B cell (primary cell): ENCODE results near the gene UTP11. TPM values are rescaled to one million over a fixed set of nuclear protein-coding genes. Genes with fewer than 3 reads are reported as not detected.

Experiments used
- ATAC-seq: fragments of 200-7000 bp; cut with Tn5 transposase; one replicate; pipeline ENCODE4 v1.10.0; 2021; ENCODE audit warnings: low read depth, mild to moderate bottlenecking, moderate number of reproducible peaks, moderate library complexity
- CTCF ChIA-PET: fragments of 350-600 bp; sonication (Branson Sonifier 250); formaldehyde crosslinking; loops from one replicate; lab custom pipeline; 2021; ENCODE audit warnings: antibody characterized with exemption, inconsistent platforms; lab: Charles Lee
- POLR2A ChIA-PET: fragments of 350-600 bp; sonication (Branson Sonifier 250); formaldehyde crosslinking; loops from one replicate; lab custom pipeline; 2021; ENCODE audit warnings: antibody characterized with exemption; lab: Charles Lee
- DNase-seq: peaks from one replicate; pipeline ENCODE4 v3.0.0; 2013
- H2AFZ ChIP-seq: 2 replicates; pipeline ENCODE4 v1.6.1; 2012; ENCODE audit warnings: mild to moderate bottlenecking, low read depth, low read length; ENCODE audit not compliant: insufficient read depth, poor library complexity, severe bottlenecking
- H3K27ac ChIP-seq, 2 donors: 1 replicate in 1 of 2; 2 replicates in 1 of 2; pipeline ENCODE4 v1.5.1; 2012 to 2013; ENCODE audit warnings: low read length in 2 of 2, mild to moderate bottlenecking in 2 of 2, moderate library complexity in 1 of 2
- H3K27me3 ChIP-seq, 4 experiments: fragments of 200-600 bp in 1 of 4; sonication (generic) in 1 of 4; replicated peaks in 1 of 4; 1 replicate in 2 of 4; 2 replicates in 2 of 4; pipeline versions ENCODE4 v1.6.1 to v1.7.0; 2013 to 2016; ENCODE audit warnings: low read length in 3 of 4, mild to moderate bottlenecking in 2 of 4, mixed read lengths in 1 of 4, moderate library complexity in 1 of 4; ENCODE audit not compliant: insufficient read depth in 4 of 4, control insufficient read depth in 3 of 4; ENCODE audit errors: control extremely low read depth in 1 of 4
- H3K36me3 ChIP-seq, 2 experiments: replicated peaks in 1 of 2; 1 replicate in 1 of 2; 2 replicates in 1 of 2; pipeline versions ENCODE4 v1.6.1 to v1.7.1; 2013; ENCODE audit warnings: low read length in 1 of 2; ENCODE audit not compliant: insufficient read depth in 2 of 2, control insufficient read depth in 1 of 2; ENCODE audit errors: control extremely low read depth in 1 of 2, extremely low read depth in 1 of 2
- H3K4me1 ChIP-seq, 2 donors: fragments of 200-600 bp in 1 of 2; sonication (generic) in 1 of 2; 1 replicate in 1 of 2; 2 replicates in 1 of 2; pipeline versions ENCODE4 v1.5.1 to v1.6.1; 2013 to 2017; ENCODE audit warnings: low read length in 2 of 2; ENCODE audit not compliant: control insufficient read depth in 2 of 2, insufficient read depth in 2 of 2
- H3K4me2 ChIP-seq: replicated peaks from 2 replicates; pipeline ENCODE3; 2012; ENCODE audit warnings: mild to moderate bottlenecking, low read depth, low read length; ENCODE audit not compliant: poor library complexity, severe bottlenecking
- H3K4me3 ChIP-seq, 5 experiments: fragments of 200-600 bp in 1 of 5; sonication (generic) in 1 of 5; 1 replicate in 3 of 5; 2 replicates in 2 of 5; pipeline versions ENCODE4 v1.5.1 to v1.7.0; 2011 to 2016; ENCODE audit warnings: low read length in 4 of 5, mild to moderate bottlenecking in 4 of 5, low read depth in 2 of 5, control low read depth in 1 of 5, moderate library complexity in 1 of 5; ENCODE audit not compliant: insufficient read depth in 1 of 5; ENCODE audit errors: control extremely low read depth in 1 of 5, extremely low read depth in 1 of 5
- H3K79me2 ChIP-seq: fragments of 200-600 bp; sonication (generic); one replicate; pipeline ENCODE4 v1.6.0; 2016; ENCODE audit warnings: low read length; ENCODE audit not compliant: control insufficient read depth, insufficient read depth
- H3K9ac ChIP-seq: fragments of 200-600 bp; sonication (generic); 2 replicates; pipeline ENCODE4 v1.6.1; 2017; ENCODE audit warnings: mild to moderate bottlenecking, low read length, moderate library complexity
- H3K9me3 ChIP-seq, 3 donors: one replicate each; pipeline versions ENCODE4 v1.6.1 to v1.7.1; 2013; ENCODE audit warnings: low read length in 2 of 3; ENCODE audit not compliant: control insufficient read depth in 2 of 3, insufficient read depth in 1 of 3; ENCODE audit errors: control extremely low read depth in 1 of 3
- H4K20me1 ChIP-seq: 2 replicates; pipeline ENCODE4 v1.6.0; 2012; ENCODE audit warnings: mild to moderate bottlenecking, low read length; ENCODE audit not compliant: insufficient read depth, control insufficient read depth, poor library complexity, severe bottlenecking
- H3K27ac Mint-ChIP-seq: one replicate; pipeline ENCODE4 v1.8.0; 2021; ENCODE audit warnings: mixed read lengths
- H3K27me3 Mint-ChIP-seq: one replicate; pipeline ENCODE4 v1.8.0; 2021; ENCODE audit warnings: mixed read lengths
- H3K4me1 Mint-ChIP-seq: one replicate; pipeline ENCODE4 v1.8.0; 2021; ENCODE audit warnings: mixed read lengths
- H3K4me3 Mint-ChIP-seq: one replicate; pipeline ENCODE4 v1.8.0; 2021; ENCODE audit warnings: mixed read lengths
- H3K9me3 Mint-ChIP-seq: one replicate; pipeline ENCODE4 v1.8.0; 2022; ENCODE audit warnings: mixed read lengths; ENCODE audit not compliant: insufficient read depth
- EZH2 ChIP-seq: IDR thresholded peaks from 2 replicates; pipeline ENCODE4 v1.6.1; 2012; ENCODE audit warnings: borderline replicate concordance, low read depth, mild to moderate bottlenecking, moderate library complexity, low read length; ENCODE audit not compliant: insufficient read depth, poor library complexity, severe bottlenecking
- WGBS: methylation state at CpG from one replicate; pipeline ENCODE4 v1.1.5; 2013; ENCODE audit warnings: missing lambda C conversion rate; ENCODE audit not compliant: insufficient coverage; 5-methylcytosine and 5-hydroxymethylcytosine counted together
- intact Hi-C: fragments of 100-400 bp; cut with micrococcal nuclease; formaldehyde crosslinking; loops from one replicate; pipeline ENCODE4 v1.10.0; 2022
- polyA plus RNA-seq: library from polyadenylated mRNA; depleted of rRNA; stranded (reverse); fragments of >200 nt; gene quantifications from 2 replicates; pipeline ENCODE4 v1.2.3, GENCODE V29; 2012
- total RNA-seq, 2 donors: library from RNA; stranded (reverse); fragments of 120-200 nt in 1 of 2; gene quantifications; 1 replicate in 1 of 2; 2 replicates in 1 of 2; pipeline versions ENCODE4 v1.2.3 to v1.2.4, GENCODE V29; 2013 to 2022
- TF ChIP-seq, protein P1 (sequence below): fragments of 200-600 bp; IDR thresholded peaks from one replicate; pipeline ENCODE4 v1.8.0; 2022; ENCODE audit warnings: antibody characterized with exemption, mild to moderate bottlenecking

UTP11 gene
- total and polyA plus RNA-seq, 2 donors (not counting 1 experiment from before 2014, with no cell fraction given), result 6.0 to 16.8 TPM

- H3K4me3 ChIP-seq, result no peak overlapping the region
- Mint-ChIP-seq H3K27ac (no peak overlapping the region), H3K27me3 (no peaks in the 10 kb centered on the region), H3K4me1 (peaks cover 9% of the 10 kb centered on the region), H3K9me3 (no peaks in the 10 kb centered on the region), H3K4me3 (no peak overlapping the region)
- peaks cover 0 to 5% of the 10 kb centered on the region in 2 donors for H3K4me1 ChIP-seq
- TF ChIP-seq, protein P1, sequence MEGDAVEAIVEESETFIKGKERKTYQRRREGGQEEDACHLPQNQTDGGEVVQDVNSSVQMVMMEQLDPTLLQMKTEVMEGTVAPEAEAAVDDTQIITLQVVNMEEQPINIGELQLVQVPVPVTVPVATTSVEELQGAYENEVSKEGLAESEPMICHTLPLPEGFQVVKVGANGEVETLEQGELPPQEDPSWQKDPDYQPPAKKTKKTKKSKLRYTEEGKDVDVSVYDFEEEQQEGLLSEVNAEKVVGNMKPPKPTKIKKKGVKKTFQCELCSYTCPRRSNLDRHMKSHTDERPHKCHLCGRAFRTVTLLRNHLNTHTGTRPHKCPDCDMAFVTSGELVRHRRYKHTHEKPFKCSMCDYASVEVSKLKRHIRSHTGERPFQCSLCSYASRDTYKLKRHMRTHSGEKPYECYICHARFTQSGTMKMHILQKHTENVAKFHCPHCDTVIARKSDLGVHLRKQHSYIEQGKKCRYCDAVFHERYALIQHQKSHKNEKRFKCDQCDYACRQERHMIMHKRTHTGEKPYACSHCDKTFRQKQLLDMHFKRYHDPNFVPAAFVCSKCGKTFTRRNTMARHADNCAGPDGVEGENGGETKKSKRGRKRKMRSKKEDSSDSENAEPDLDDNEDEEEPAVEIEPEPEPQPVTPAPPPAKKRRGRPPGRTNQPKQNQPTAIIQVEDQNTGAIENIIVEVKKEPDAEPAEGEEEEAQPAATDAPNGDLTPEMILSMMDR, result no peak
- TF ChIP-seq EZH2, result no peak
- no peaks in the 10 kb centered on the region for H3K36me3 ChIP-seq
- H2AFZ ChIP-seq, result no peak overlapping the region
- intact Hi-C loops, result no loop called here
- DNase-seq (no peak), ATAC-seq (no peak)
- WGBS, result no CpG with 5 or more reads among the region's 2 CpGs
- no peak overlapping the region for H3K4me2 ChIP-seq
- POLR2A ChIA-PET, result no interaction called here
- no peaks in the 10 kb centered on the region for H4K20me1 ChIP-seq
- H3K9me3 ChIP-seq, result no peaks in the 10 kb centered on the region
- no peaks in the 10 kb centered on the region for H3K79me2 ChIP-seq
- no peaks in the 10 kb centered on the region for H3K27me3 ChIP-seq
- CTCF ChIA-PET, result no interaction called here
- H3K27ac ChIP-seq, result no peak overlapping the region
- H3K9ac ChIP-seq, result no peak overlapping the region
Measured at GRCh38 chr1:38060498-38060897, 48.0 kb downstream of the UTP11 start.

DNA sequence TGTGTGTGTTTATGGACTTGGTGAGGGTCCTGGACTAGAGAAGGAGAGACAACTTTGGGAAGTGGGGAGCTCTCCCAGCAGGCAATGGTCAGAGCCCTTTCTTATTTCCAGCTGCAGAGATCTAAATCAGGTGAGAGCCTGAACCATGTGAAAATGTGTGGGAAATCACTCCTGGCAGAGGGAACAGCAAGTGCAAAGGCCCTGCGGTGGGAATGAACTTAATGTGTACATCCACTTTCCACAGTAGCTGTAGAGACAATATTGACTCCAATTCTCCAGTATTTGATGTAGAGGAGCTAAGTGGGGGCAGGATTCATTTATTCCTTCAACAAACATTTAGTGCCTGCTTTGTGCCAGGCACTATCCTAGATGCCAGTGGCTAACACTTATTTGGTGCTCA, 48.8 kb downstream of the UTP11 start:
- POLR2A ChIA-PET, result no interaction called here
- Histone ChIP-seq H3K9ac (no peak overlapping the region), H3K36me3 (no peaks in the 10 kb centered on the region), H3K27ac (no peak overlapping the region), H3K4me1 (peaks cover 0 to 5% of the 10 kb centered on the region in 2 donors), H3K4me2 (no peak overlapping the region), H4K20me1 (no peaks in the 10 kb centered on the region), H3K4me3 (no peak overlapping the region), H3K79me2 (no peaks in the 10 kb centered on the region), H2AFZ (no peak overlapping the region), H3K27me3 (no peaks in the 10 kb centered on the region), H3K9me3 (no peaks in the 10 kb centered on the region)
- ATAC-seq (no peak), DNase-seq (no peak)
- WGBS, result no CpG with 5 or more reads among the region's 1 CpG
- no peak for TF ChIP-seq EZH2
- TF ChIP-seq, protein P1, result no peak
- Mint-ChIP-seq H3K27ac (no peak overlapping the region), H3K9me3 (no peaks in the 10 kb centered on the region), H3K27me3 (no peaks in the 10 kb centered on the region), H3K4me3 (no peak overlapping the region), H3K4me1 (peaks cover 9% of the 10 kb centered on the region)
- intact Hi-C loops, result no loop called here
- CTCF ChIA-PET, result interaction anchor here (1.1 kb wide), 2 partner anchors 13 to 15 kb away, joined by 3 to 4 read pairs; partner anchors contain the start of gene POU3F1
